Panc1 (cell line): ENCODE results near the gene BLM. TPM values are rescaled to one million over a fixed set of nuclear protein-coding genes. Genes with fewer than 3 reads are reported as not detected.
"Not testable (repeated sequence)": the region's sequence is repeated elsewhere in the genome, so short reads cannot be mapped to it uniquely, and the experiment has no call there.

Experiments
- ATAC-seq: fragments of 200-7000 bp; cut with Tn5 transposase; 2 replicates; pipeline ENCODE4 v1.9.1; 2020; ENCODE audit warnings: mild to moderate bottlenecking, moderate library complexity
- BruUV-seq: library from RNA; stranded (reverse); fragments of 400-500 nt; replicated peaks from 2 replicates; lab custom pipeline; 2021; lab: Mats Ljungman, UMichigan
- CTCF ChIA-PET: fragments of 300-600 bp; sonication (Branson Sonifier 250); formaldehyde crosslinking; loops from one replicate; lab custom pipeline; 2022; ENCODE audit warnings: antibody characterized with exemption; lab: Charles Lee
- POLR2A ChIA-PET: fragments of 300-600 bp; sonication (Branson Sonifier 250); formaldehyde crosslinking; loops from one replicate; lab custom pipeline; 2022; ENCODE audit warnings: antibody characterized with exemption; lab: Charles Lee
- DNase-seq: peaks from one replicate; pipeline ENCODE4 v3.0.0-alpha.2; 2010; ENCODE audit warnings: low read depth, low spot score
- H3K27ac ChIP-seq: 2 replicates; pipeline ENCODE4 v1.5.1; 2011; ENCODE audit warnings: mild to moderate bottlenecking, low read length, inconsistent platforms
- H3K27me3 ChIP-seq: fragments of 200-500 bp; sonication (Bioruptor generic); 2 replicates; pipeline ENCODE4 v1.6.0; 2014; ENCODE audit warnings: low read length, inconsistent platforms; ENCODE audit not compliant: control insufficient read depth, insufficient read depth
- H3K36me3 ChIP-seq: fragments of 200-500 bp; sonication (Bioruptor generic); 2 replicates; pipeline ENCODE4 v1.5.1; 2014; ENCODE audit warnings: inconsistent platforms, mild to moderate bottlenecking, low read length, moderate library complexity; ENCODE audit not compliant: control insufficient read depth, insufficient read depth
- H3K4me1 ChIP-seq: 2 replicates; pipeline ENCODE4 v1.5.1; 2011; ENCODE audit warnings: inconsistent platforms, mild to moderate bottlenecking, low read length, moderate library complexity; ENCODE audit not compliant: control insufficient read depth, insufficient read depth
- H3K4me3 ChIP-seq, 2 experiments: 2 replicates each; pipeline ENCODE4 v1.5.1; 2011 to 2012; ENCODE audit warnings: low read depth in 2 of 2, low read length in 2 of 2, mild to moderate bottlenecking in 2 of 2, inconsistent platforms in 1 of 2, moderate library complexity in 1 of 2
- H3K9me3 ChIP-seq: fragments of 200-500 bp; sonication (Bioruptor generic); 2 replicates; pipeline ENCODE4 v1.5.1; 2014; ENCODE audit warnings: low read depth, mild to moderate bottlenecking, inconsistent platforms, low read length, moderate library complexity; ENCODE audit not compliant: control insufficient read depth, insufficient read depth
- CTCF ChIP-seq: fragments of 450-650 bp; IDR thresholded peaks from 2 replicates; pipeline ENCODE4 v1.5.1; 2017; ENCODE audit warnings: mild to moderate bottlenecking
- REST ChIP-seq, 2 experiments: IDR thresholded peaks; 2 replicates each; pipeline ENCODE4 v1.6.1; 2011 to 2012; ENCODE audit warnings: low read depth in 2 of 2, control low read depth in 1 of 2, low read length in 1 of 2, mild to moderate bottlenecking in 1 of 2, moderate library complexity in 1 of 2; ENCODE audit not compliant: insufficient read depth in 1 of 2
- SIN3A ChIP-seq: IDR thresholded peaks from 2 replicates; pipeline ENCODE4 v1.6.1; 2012; ENCODE audit warnings: low read depth, mild to moderate bottlenecking, low read length, moderate library complexity, borderline replicate concordance; ENCODE audit not compliant: insufficient read depth
- in situ Hi-C: cut with HindIII; loops from 2 replicates; pipeline ENCODE4 v1.10.0; 2016; ENCODE audit warnings: low sequenced_read_pairs, low pct_unique_long_range_greater_than_20kb
- intact Hi-C: fragments of 100-400 bp; cut with micrococcal nuclease; formaldehyde crosslinking; loops from one replicate; pipeline ENCODE4 v1.10.0; 2022; ENCODE audit not compliant: unreplicated experiment
- total RNA-seq: library from RNA; stranded (reverse); gene quantifications from one replicate; pipeline ENCODE4 v1.2.1, GENCODE V29; 2021; ENCODE audit not compliant: unreplicated experiment

Gene BLM
- total RNA-seq, 1 experiment from 2014 or later, result 23.9 TPM

DNA sequence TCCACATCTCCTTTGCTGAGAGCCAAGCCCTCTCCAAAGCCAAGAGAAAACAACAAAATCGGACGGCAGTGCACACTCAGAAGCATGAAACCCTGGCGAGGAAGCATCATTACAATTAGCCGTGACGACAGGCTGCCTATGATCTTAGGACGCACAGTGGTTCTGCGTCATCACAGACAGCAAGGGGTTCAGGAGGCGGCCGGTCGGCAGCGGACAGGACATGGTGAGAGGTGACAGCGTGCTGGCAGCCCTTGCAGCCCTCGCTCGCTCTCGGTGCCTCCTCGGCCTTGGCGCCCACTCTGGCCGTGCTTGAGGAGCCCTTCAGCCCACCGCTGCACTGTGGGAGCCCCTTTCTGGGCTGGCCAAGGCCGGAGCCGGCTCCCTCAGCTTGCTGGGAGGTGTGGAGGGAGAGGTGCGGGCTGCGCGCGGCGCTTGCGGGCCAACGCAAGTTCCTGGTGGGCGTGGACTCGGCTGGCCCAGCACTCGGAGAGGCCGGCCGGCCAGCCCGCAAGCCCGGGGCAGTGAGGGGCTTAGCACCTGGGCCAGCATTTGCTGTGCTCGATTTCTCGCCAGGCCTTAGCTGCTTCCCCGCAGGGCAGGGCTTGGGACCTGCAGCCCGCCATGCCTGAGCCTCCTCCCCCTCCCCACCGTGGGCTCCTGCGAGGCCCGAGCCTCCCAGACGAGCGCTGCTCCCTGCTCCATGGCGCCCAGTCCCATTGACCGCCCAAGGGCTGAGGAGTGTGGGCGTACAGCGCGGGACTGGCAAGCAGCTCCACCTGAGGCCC is 108.2 kb downstream of the BLM start:
- CTCF ChIA-PET, BruUV-seq, H3K4me3 ChIP-seq, intact Hi-C loops, DNase-seq, H3K27me3 ChIP-seq, H3K36me3 ChIP-seq, ATAC-seq, H3K27ac ChIP-seq, H3K4me1 ChIP-seq, H3K9me3 ChIP-seq, in situ Hi-C loops, POLR2A ChIA-PET: not testable (repeated sequence)

GRCh38 chr15:90826206-90826885 is 109.2 kb downstream of the BLM start:
- H3K4me3 ChIP-seq, DNase-seq, BruUV-seq, H3K4me1 ChIP-seq, in situ Hi-C loops, H3K36me3 ChIP-seq, intact Hi-C loops, H3K27ac ChIP-seq, H3K27me3 ChIP-seq, ATAC-seq, H3K9me3 ChIP-seq: not testable (repeated sequence)
- CTCF ChIA-PET, result interaction anchor here (1.5 kb wide), 1 partner anchor 8 kb away, joined by 3 read pairs; no protein-coding TSS in a partner anchor
- POLR2A ChIA-PET, result interaction anchor here (0.6 kb wide), 1 partner anchor 45 kb away, joined by 7 read pairs; no protein-coding TSS in a partner anchor

GRCh38 chr15:90826886-90827435 is 109.8 kb downstream of the BLM start:
- Histone ChIP-seq H3K9me3 (no peaks in the 10 kb centered on the region), H3K36me3 (no peaks in the 10 kb centered on the region), H3K4me3 (no peak overlapping the region), H3K27me3 (no peaks in the 10 kb centered on the region), H3K27ac (no peak overlapping the region), H3K4me1 (no peaks in the 10 kb centered on the region)
- intact Hi-C loops (no loop called here), in situ Hi-C loops (no loop called here)
- no peak for ATAC-seq
- ChIA-PET POLR2A (no interaction called here), CTCF (interaction anchor here (1.5 kb wide), 1 partner anchor 9 kb away, joined by 3 read pairs; no protein-coding TSS in a partner anchor)
- BruUV-seq, result no TSS peak
- TF ChIP-seq REST (IDR thresholded peaks at IDR 0.05; ENCODE audit: insufficient read depth in 1 of 2, low read depth in 2 of 2, low read length in 1 of 2) (no peak), CTCF (no peak), SIN3A (no peak)
- no peak for DNase-seq
